DOHH2 (cell line): Measurements from ENCODE around the gene ALG9.

Experiments
- EZH2phosphoT487 ChIP-seq: fragments of 200-600 bp; sonication (generic); IDR thresholded peaks from 2 replicates; pipeline ENCODE4 v1.6.1; 2017; ENCODE audit warnings: borderline replicate concordance, mild to moderate bottlenecking, antibody characterized with exemption, low read length, moderate library complexity, mixed read lengths
- TF ChIP-seq, protein P1 (sequence below): fragments of 200-600 bp; sonication (generic); IDR thresholded peaks from one replicate; pipeline ENCODE4 v1.5.1; 2014; ENCODE audit warnings: antibody characterized with exemption, mild to moderate bottlenecking, low read depth, low read length; ENCODE audit not compliant: poor library complexity, severe bottlenecking

DNA sequence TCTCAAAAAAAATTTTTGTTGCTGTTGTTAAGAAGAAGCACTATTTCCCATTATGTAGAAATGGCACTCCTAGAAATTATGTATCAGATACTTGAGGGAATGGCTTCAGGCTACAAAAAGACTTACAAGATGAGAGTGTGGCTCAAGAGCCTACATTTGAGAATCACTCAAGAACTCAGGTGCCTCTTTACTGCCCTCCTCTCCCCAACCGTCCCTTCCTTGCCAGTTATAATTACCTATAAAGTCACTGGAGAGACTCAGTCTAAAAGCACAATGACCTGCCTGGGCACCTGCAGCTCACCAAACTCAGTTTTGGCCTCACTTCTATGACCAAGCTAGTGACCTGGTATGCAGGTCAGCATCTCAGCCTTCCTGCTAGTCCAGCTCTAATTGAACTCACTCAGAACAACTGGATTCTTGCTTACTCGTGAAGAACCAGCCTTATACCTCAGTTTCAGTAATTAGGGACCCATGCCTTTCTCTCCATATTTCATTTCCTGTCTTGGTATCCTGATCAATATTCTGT, 63.3 kb downstream of the ALG9 start:
- TF ChIP-seq, protein P1, sequence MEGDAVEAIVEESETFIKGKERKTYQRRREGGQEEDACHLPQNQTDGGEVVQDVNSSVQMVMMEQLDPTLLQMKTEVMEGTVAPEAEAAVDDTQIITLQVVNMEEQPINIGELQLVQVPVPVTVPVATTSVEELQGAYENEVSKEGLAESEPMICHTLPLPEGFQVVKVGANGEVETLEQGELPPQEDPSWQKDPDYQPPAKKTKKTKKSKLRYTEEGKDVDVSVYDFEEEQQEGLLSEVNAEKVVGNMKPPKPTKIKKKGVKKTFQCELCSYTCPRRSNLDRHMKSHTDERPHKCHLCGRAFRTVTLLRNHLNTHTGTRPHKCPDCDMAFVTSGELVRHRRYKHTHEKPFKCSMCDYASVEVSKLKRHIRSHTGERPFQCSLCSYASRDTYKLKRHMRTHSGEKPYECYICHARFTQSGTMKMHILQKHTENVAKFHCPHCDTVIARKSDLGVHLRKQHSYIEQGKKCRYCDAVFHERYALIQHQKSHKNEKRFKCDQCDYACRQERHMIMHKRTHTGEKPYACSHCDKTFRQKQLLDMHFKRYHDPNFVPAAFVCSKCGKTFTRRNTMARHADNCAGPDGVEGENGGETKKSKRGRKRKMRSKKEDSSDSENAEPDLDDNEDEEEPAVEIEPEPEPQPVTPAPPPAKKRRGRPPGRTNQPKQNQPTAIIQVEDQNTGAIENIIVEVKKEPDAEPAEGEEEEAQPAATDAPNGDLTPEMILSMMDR = no peak
- TF ChIP-seq EZH2phosphoT487 = no peak
